Measurements from ENCODE around the gene SQSTM1. TPM values are rescaled to one million over a fixed set of nuclear protein-coding genes. Genes with fewer than 3 reads are reported as not detected.

The SQSTM1 gene
- total RNA-seq, 2 experiments from 2014 or later = 58.5 to 81.1 TPM

DNA sequence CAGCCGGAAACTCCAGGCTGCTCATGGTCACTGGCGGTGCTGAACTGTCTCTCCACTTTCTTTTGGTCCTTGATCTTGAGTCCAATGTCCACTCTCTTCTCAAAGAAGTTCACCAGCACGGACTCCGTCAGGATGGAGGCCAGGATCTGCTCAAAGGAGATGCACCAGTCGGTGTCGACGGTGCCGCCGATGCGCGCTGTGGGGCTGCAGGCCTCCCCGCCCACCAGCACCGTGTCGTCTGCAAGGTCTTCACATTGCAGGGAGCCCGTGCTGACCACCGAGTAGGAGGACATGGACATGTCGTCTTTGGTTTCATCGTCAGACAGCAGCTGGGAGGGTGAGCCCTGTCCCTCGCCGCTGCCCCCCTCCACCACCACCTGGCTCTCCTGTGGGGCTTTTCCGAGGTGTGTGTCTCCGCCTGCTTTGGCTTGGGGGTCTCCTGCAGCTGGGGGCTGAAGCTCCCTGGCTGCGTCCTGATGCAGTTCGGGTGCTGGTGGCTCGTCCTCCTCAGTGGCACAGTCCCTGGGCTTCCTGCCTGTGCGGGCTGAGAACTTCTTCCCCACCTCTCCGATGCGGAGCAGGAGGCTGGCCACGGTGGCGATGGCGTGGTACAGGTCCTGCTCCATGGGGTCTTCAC is 42.9 kb downstream of the SQSTM1 start:
- H3K36me3 ChIP-seq (ENCODE audit: insufficient read depth, low read length) = peaks cover 65% of the 10 kb centered on the region
- no TSS peak for BruUV-seq (replicated peaks)
- no peak overlapping the region for H3K4me2 ChIP-seq (ENCODE audit: low read length)
- H3K27ac ChIP-seq (ENCODE audit: low read depth, low read length, poor library complexity, severe bottlenecking) = no peak overlapping the region
- peaks cover 5% of the 10 kb centered on the region; the same call in 1 of the 2 replicates for H3K9me3 ChIP-seq (ENCODE audit: low read length)
- no peaks in the 10 kb centered on the region for H4K20me1 ChIP-seq (ENCODE audit: insufficient read depth, low read length)
- POLR2A ChIA-PET = no interaction called here
- TF ChIP-seq CTCF (conservative IDR thresholded peaks at IDR 0.05; ENCODE audit: low read length) (no peak), EZH2phosphoT487 (IDR thresholded peaks at IDR 0.05; ENCODE audit: borderline replicate concordance, low read depth, low read length) (no peak)
- no peak overlapping the region for H2AFZ ChIP-seq (ENCODE audit: low read length)
- H3K4me3 ChIP-seq (ENCODE audit: low read depth, low read length, poor library complexity, severe bottlenecking) = no peak overlapping the region
- DNase-seq (ENCODE audit: low spot score) = no peak
- H3K4me1 ChIP-seq (ENCODE audit: insufficient read depth, low read length, poor library complexity, severe bottlenecking) = peaks cover 14% of the 10 kb centered on the region
- H3K79me2 ChIP-seq (ENCODE audit: insufficient read depth, low read depth, low read length) = no peaks in the 10 kb centered on the region
- CTCF ChIA-PET (ENCODE audit: unreplicated experiment) = no interaction called here
- no peaks in the 10 kb centered on the region for H3K9me2 ChIP-seq (ENCODE audit: insufficient read depth, low read length)
- intact Hi-C loops (cut with micrococcal nuclease; ENCODE audit: unreplicated experiment) = no loop called here

GRCh38 chr5:179864686-179865085 is 44.0 kb downstream of the SQSTM1 start:
- Histone ChIP-seq H3K36me3 (ENCODE audit: insufficient read depth, low read length) (peaks cover 74% of the 10 kb centered on the region), H3K4me1 (ENCODE audit: insufficient read depth, low read length, poor library complexity, severe bottlenecking) (peaks cover 10% of the 10 kb centered on the region), H3K27ac (ENCODE audit: low read depth, low read length, poor library complexity, severe bottlenecking) (no peak overlapping the region), H3K9me3 (ENCODE audit: low read length) (peaks cover 5% of the 10 kb centered on the region; the same call in 1 of the 2 replicates), H3K4me2 (ENCODE audit: low read length) (no peak overlapping the region), H4K20me1 (ENCODE audit: insufficient read depth, low read length) (no peaks in the 10 kb centered on the region), H3K79me2 (ENCODE audit: insufficient read depth, low read depth, low read length) (no peaks in the 10 kb centered on the region), H2AFZ (ENCODE audit: low read length) (no peak overlapping the region), H3K4me3 (ENCODE audit: low read depth, low read length, poor library complexity, severe bottlenecking) (no peak overlapping the region), H3K9me2 (ENCODE audit: insufficient read depth, low read length) (no peaks in the 10 kb centered on the region)
- no TSS peak for BruUV-seq (replicated peaks)
- POLR2A ChIA-PET = no interaction called here
- TF ChIP-seq EZH2phosphoT487 (IDR thresholded peaks at IDR 0.05; ENCODE audit: borderline replicate concordance, low read depth, low read length) = no peak
- DNase-seq (ENCODE audit: low spot score) = no peak
- CTCF ChIA-PET (ENCODE audit: unreplicated experiment) = no interaction called here
- intact Hi-C loops (cut with micrococcal nuclease; ENCODE audit: unreplicated experiment) = no loop called here

DNA sequence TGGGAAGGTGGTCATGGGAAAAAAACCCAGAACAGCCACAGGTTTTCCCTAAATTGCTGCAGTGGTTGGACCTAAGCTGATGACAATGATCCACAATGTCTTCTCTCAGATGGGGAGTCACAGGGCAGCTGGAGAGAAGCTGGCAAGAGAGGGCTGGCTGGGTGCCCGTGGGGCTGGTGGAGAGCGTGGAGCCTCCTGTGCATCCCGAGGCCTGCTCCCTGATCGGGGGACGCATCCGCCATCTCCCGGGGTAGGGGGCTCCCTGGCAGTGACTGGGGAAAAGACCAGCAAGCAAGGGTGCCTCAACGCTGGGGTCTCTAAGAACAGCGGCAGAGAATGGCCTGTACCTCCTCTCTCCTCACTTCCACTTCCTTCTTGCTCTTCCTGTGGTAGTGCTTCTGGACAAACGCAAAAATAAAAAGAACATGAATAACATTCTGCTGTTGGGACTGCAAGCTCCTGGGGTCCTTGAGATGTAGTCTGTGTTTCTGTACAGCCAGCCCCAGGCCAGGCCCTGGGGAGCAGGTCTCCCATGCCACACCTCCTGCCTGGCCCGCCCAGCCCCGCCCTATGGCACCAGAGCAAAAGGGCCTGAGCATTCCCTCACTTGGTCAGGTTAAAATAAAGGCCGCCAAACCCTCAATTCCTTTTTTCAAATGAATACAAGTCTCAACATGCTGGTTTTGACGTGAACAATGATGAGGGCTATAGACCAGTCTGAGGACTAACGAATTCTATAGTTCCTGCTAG is 45.0 kb downstream of the SQSTM1 start:
- BruUV-seq (replicated peaks) = no TSS peak
- H3K79me2 ChIP-seq (ENCODE audit: insufficient read depth, low read depth, low read length) = no peaks in the 10 kb centered on the region
- TF ChIP-seq CTCF (conservative IDR thresholded peaks at IDR 0.05; ENCODE audit: low read length) (no peak), EZH2phosphoT487 (IDR thresholded peaks at IDR 0.05; ENCODE audit: borderline replicate concordance, low read depth, low read length) (no peak)
- H3K4me1 ChIP-seq (ENCODE audit: insufficient read depth, low read length, poor library complexity, severe bottlenecking) = peaks cover 10% of the 10 kb centered on the region
- peaks cover 84% of the 10 kb centered on the region for H3K36me3 ChIP-seq (ENCODE audit: insufficient read depth, low read length)
- H4K20me1 ChIP-seq (ENCODE audit: insufficient read depth, low read length) = no peaks in the 10 kb centered on the region
- ChIA-PET POLR2A (no interaction called here), CTCF (ENCODE audit: unreplicated experiment) (no interaction called here)
- intact Hi-C loops (cut with micrococcal nuclease; ENCODE audit: unreplicated experiment) = loop anchor here (1.0 kb wide), 1 partner anchor 110 kb away; no protein-coding TSS in a partner anchor
- H2AFZ ChIP-seq (ENCODE audit: low read length) = no peak overlapping the region
- no peaks in the 10 kb centered on the region for H3K9me2 ChIP-seq (ENCODE audit: insufficient read depth, low read length)
- H3K9me3 ChIP-seq (ENCODE audit: low read length) = peaks cover 5% of the 10 kb centered on the region; the same call in 1 of the 2 replicates
- no peak overlapping the region for H3K27ac ChIP-seq (ENCODE audit: low read depth, low read length, poor library complexity, severe bottlenecking)
- no peak overlapping the region for H3K4me2 ChIP-seq (ENCODE audit: low read length)
- no peak overlapping the region for H3K4me3 ChIP-seq (ENCODE audit: low read depth, low read length, poor library complexity, severe bottlenecking)
- no peak for DNase-seq (ENCODE audit: low spot score)

Data from OCI-LY7 (cell line).